K562 (cell line): ENCODE results near the gene PPM1E.

Experiments used
- ATF4 ChIP-seq: fragments of 450-650 bp; formaldehyde crosslinking; IDR thresholded peaks from 2 replicates; pipeline ENCODE4 v1.4.0; 2022; ENCODE audit warnings: mild to moderate bottlenecking, moderate library complexity
- BRCA1 ChIP-seq, 2 experiments: fragments of 450-650 bp in 1 of 2; sonication (generic) in 1 of 2; formaldehyde crosslinking in 1 of 2; IDR thresholded peaks; 2 replicates each; pipeline versions ENCODE4 v1.5.0 to v1.6.1; 2017 to 2020; ENCODE audit warnings: mild to moderate bottlenecking in 1 of 2, missing genetic modification reagents in 1 of 2
- CEBPZ ChIP-seq: fragments of 150-350 bp; IDR thresholded peaks from 2 replicates; pipeline ENCODE4 v1.6.1; 2014; ENCODE audit warnings: low read depth, mild to moderate bottlenecking, low read length, borderline replicate concordance
- CREB1 ChIP-seq, 2 experiments: sonication (generic) in 1 of 2; formaldehyde crosslinking in 1 of 2; IDR thresholded peaks; 2 replicates each; pipeline versions ENCODE4 v1.6.1 to v1.8.0; 2012 to 2022; ENCODE audit warnings: inconsistent platforms in 1 of 2, mild to moderate bottlenecking in 1 of 2, missing genetic modification reagents in 1 of 2, moderate library complexity in 1 of 2
- CTCF ChIP-seq, 3 experiments: IDR thresholded peaks in 2 of 3; conservative IDR thresholded peaks in 1 of 3; 2 replicates each; pipeline ENCODE4 v1.5.1; 2011 to 2012; ENCODE audit warnings: low read length in 3 of 3, mild to moderate bottlenecking in 3 of 3, control low read depth in 2 of 3, improper control_type of control experiment in 1 of 3, inconsistent platforms in 1 of 3, low read depth in 1 of 3, mixed read lengths in 1 of 3, moderate library complexity in 1 of 3; ENCODE audit not compliant: insufficient read depth in 2 of 3
- EP300 ChIP-seq: IDR thresholded peaks from 2 replicates; pipeline ENCODE4 v1.6.1; 2012; ENCODE audit warnings: low read length, improper control_type of control experiment
- HMG20B ChIP-seq: fragments of 250-450 bp; sonication (Bioruptor Pico); IDR thresholded peaks from 2 replicates; pipeline ENCODE4 v1.5.0; 2021; ENCODE audit warnings: mild to moderate bottlenecking
- MAX ChIP-seq: sonication (generic); formaldehyde crosslinking; IDR thresholded peaks from 2 replicates; pipeline ENCODE4 v1.9.0; 2022; ENCODE audit warnings: mild to moderate bottlenecking, missing genetic modification reagents
- PTTG1 ChIP-seq: fragments of 450-650 bp; IDR thresholded peaks from 2 replicates; pipeline ENCODE4 v1.6.1; 2016; ENCODE audit warnings: low read depth, mild to moderate bottlenecking, missing genetic modification characterization, missing compliant biosample characterization
- RFX5 ChIP-seq: IDR thresholded peaks from 2 replicates; pipeline ENCODE4 v1.6.1; 2011; ENCODE audit warnings: low read depth, mild to moderate bottlenecking, improper control_type of control experiment, low read length
- SMARCC2 ChIP-seq: fragments of 450-650 bp; IDR thresholded peaks from 2 replicates; pipeline ENCODE4 v1.6.1; 2017; ENCODE audit warnings: antibody characterized with exemption, moderate library complexity, mild to moderate bottlenecking, low read depth
- U2AF1 ChIP-seq: fragments of 200-400 bp; formaldehyde crosslinking; optimal IDR thresholded peaks from 2 replicates; pipeline ENCODE3; 2017; ENCODE audit warnings: mild to moderate bottlenecking, low read depth, low read length, moderate library complexity
- ZNF766 ChIP-seq: fragments of 200-800 bp; sonication (Bioruptor generic); conservative IDR thresholded peaks from 2 replicates; pipeline ENCODE4 v1.6.1; 2016; ENCODE audit warnings: missing genetic modification characterization, missing compliant biosample characterization

GRCh38 chr17:58886514-58886913 lies 130.9 kb downstream of the PPM1E start:
- TF ChIP-seq SMARCC2 (no peak), CEBPZ (no peak), RFX5 (no peak), CTCF (IDR thresholded peaks at IDR 0.05 in 2 of 3, conservative IDR thresholded peaks at IDR 0.05 in 1 of 3; ENCODE audit: insufficient read depth in 2 of 3, low read depth in 1 of 3, low read length in 3 of 3) (no peak), MAX (no peak), EP300 (no peak), CREB1 (IDR thresholded peaks at IDR 0.05) (no peak), CREB1 (CRISPR knock-in tag; IDR thresholded peaks at IDR 0.05) (no peak), ZNF766 (CRISPR knock-in tag) (no peak), ATF4 (no peak), U2AF1 (no peak), HMG20B (CRISPR knock-in tag) (no peak), PTTG1 (tag) (no peak), BRCA1 (IDR thresholded peaks at IDR 0.05) (no peak), BRCA1 (CRISPR knock-in tag; IDR thresholded peaks at IDR 0.05) (no peak)
